Upper lobe of left lung (tissue), 6 donors: Measurements from ENCODE around the gene BNIPL. TPM values are rescaled to one million over a fixed set of nuclear protein-coding genes. Genes with fewer than 3 reads are reported as not detected.

Experiments
- ATAC-seq, 2 donors: fragments of 200-7000 bp; cut with Tn5 transposase; one replicate each; pipeline ENCODE4 v1.9.1; 2022; ENCODE audit warnings: mild to moderate bottlenecking in 2 of 2, moderate library complexity in 2 of 2; ENCODE audit not compliant: low FRiP score in 2 of 2
- DNase-seq, 2 donors: peaks; one replicate each; pipeline ENCODE4 v3.0.0-alpha.2; 2019 to 2020
- H3K27ac ChIP-seq, 4 donors: fragments of 200-600 bp; sonication (generic); one replicate each; pipeline ENCODE4 v1.5.1; 2016 to 2019
- H3K27me3 ChIP-seq, 4 donors: fragments of 200-600 bp; sonication (generic); one replicate each; pipeline ENCODE4 v1.5.1; 2017 to 2019
- H3K36me3 ChIP-seq, 4 donors: fragments of 200-600 bp; sonication (generic); one replicate each; pipeline ENCODE4 v1.5.1; 2016 to 2019
- H3K4me1 ChIP-seq, 4 donors: fragments of 200-600 bp; sonication (generic); one replicate each; pipeline ENCODE4 v1.5.1; 2018 to 2019
- H3K4me3 ChIP-seq, 4 donors: fragments of 200-600 bp; sonication (generic); one replicate each; pipeline ENCODE4 v1.5.1; 2017 to 2019; ENCODE audit warnings: mild to moderate bottlenecking in 2 of 4, moderate library complexity in 1 of 4
- H3K9me3 ChIP-seq, 4 donors: fragments of 200-600 bp; sonication (generic); one replicate each; pipeline ENCODE4 v1.5.1; 2018 to 2019
- EP300 ChIP-seq, 4 donors: sonication (generic); formaldehyde crosslinking; IDR thresholded peaks; one replicate each; pipeline ENCODE4 v1.5.1; 2017; ENCODE audit warnings: antibody characterized with exemption in 4 of 4, control low read depth in 2 of 4
- POLR2A ChIP-seq, 4 donors: fragments of 450-650 bp; IDR thresholded peaks; one replicate each; pipeline ENCODE4 v1.5.1; 2016 to 2017; ENCODE audit warnings: antibody characterized with exemption in 4 of 4, mild to moderate bottlenecking in 2 of 4
- POLR2AphosphoS5 ChIP-seq, 2 donors: sonication (generic); formaldehyde crosslinking; IDR thresholded peaks; one replicate each; pipeline ENCODE4 v1.5.1; 2017; ENCODE audit warnings: antibody characterized with exemption in 2 of 2
- WGBS, 2 donors: methylation state at CpG; one replicate each; pipeline ENCODE4 v1.1.5; 2017 to 2018; 5-methylcytosine and 5-hydroxymethylcytosine counted together
- total RNA-seq, 6 donors: library from RNA; depleted of rRNA in 4 of 6; stranded (reverse); fragments of >200 nt in 4 of 6; gene quantifications; one replicate each; pipeline versions ENCODE4 v1.1.0 to v1.2.1, GENCODE V29; 2016 to 2021
- TF ChIP-seq, protein P1 (sequence below), 6 experiments: fragments of 450-650 bp in 4 of 6; fragments of 200-600 bp in 2 of 6; sonication (generic) in 2 of 6; IDR thresholded peaks; one replicate each; pipeline ENCODE4 v1.5.1; 2016 to 2019; ENCODE audit warnings: antibody characterized with exemption in 6 of 6
- donor health status: DM: no; HTN: no; CAD: no; lungs with moderate emphysema.
- donor health status: DM: no; HTN: yes; CAD: no; lungs with severe emphysema.

Gene BNIPL
- total RNA-seq, 6 donors from 2014 or later, result 2.3 to 213 (median 11.7) TPM

DNA sequence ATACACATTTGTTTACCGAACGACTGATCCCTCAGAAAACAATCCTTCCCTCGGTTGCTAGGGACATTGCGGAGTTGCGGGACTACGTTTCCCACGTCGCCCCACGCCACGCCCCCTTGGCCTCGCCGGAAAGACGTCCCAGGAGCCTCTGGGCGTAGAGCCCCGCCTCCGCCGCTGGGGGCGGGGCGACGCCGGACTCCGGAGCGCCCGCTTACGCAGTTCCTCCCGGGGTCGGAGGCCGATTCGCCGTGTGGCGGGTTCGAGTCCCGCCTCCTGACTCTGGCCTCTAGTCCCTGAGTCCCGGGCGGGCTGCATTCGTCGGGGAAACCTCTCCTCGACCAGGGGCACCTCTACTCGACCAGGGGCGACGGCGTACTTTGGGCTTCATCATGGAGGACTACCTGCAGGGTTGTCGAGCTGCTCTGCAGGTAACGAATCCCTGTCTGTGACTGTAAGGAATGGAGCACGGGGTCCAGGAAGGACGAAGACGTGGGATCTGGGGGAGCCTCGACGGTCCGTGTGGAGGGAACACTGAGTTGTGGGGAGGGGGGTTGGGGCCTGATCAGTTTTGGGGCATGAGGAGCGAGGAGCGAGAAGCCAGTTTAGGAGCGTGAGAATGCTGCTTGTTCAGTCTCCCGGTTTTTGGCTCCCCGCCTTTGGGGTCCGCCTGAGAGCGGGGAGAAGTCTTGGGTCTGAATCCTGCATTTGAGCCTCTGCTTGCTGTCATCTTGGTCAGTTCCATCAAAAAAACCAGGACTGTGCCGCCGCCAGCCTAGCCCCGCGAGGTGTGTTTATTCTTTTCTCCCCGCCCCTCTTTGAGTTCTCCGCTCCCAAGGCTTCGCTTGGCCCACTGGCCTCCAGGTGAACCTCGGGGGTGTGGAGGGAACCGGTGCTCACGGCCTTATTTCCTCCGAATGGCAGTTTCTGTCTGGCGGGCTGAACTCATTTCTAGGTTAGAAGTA is 27.9 kb upstream of the BNIPL start, which contains the start of gene PRUNE1:
Gene PRUNE1 (plus strand): TSS at position 206 of the 962 bp plus-strand sequence. CDS start 184 bp downstream, at position 390.
- ATAC-seq (peak; percentile 97 to 98), DNase-seq (peak; percentile 96 to 100)
- peak; percentile 54 to 83 for TF ChIP-seq POLR2AphosphoS5 (IDR thresholded peaks at IDR 0.05)
- peak in 1 of 4 donors; percentile 10 for TF ChIP-seq EP300 (IDR thresholded peaks at IDR 0.05)
- TF ChIP-seq, protein P1, sequence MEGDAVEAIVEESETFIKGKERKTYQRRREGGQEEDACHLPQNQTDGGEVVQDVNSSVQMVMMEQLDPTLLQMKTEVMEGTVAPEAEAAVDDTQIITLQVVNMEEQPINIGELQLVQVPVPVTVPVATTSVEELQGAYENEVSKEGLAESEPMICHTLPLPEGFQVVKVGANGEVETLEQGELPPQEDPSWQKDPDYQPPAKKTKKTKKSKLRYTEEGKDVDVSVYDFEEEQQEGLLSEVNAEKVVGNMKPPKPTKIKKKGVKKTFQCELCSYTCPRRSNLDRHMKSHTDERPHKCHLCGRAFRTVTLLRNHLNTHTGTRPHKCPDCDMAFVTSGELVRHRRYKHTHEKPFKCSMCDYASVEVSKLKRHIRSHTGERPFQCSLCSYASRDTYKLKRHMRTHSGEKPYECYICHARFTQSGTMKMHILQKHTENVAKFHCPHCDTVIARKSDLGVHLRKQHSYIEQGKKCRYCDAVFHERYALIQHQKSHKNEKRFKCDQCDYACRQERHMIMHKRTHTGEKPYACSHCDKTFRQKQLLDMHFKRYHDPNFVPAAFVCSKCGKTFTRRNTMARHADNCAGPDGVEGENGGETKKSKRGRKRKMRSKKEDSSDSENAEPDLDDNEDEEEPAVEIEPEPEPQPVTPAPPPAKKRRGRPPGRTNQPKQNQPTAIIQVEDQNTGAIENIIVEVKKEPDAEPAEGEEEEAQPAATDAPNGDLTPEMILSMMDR (IDR thresholded peaks at IDR 0.05), result peak in 4 of 6 experiments; percentile 28 to 51 (median 38)
- TF ChIP-seq POLR2A (IDR thresholded peaks at IDR 0.05), result peak in 2 of 4 donors; percentile 76 to 82
- H3K27ac ChIP-seq, result peak within 1 kb of the TSS; percentile 79 to 96 (median 93)
- WGBS, 2 donors, result 0% methylated on average over 34 to 47 of the region's 69 CpGs
- H3K9me3 ChIP-seq, result no peaks in the 10 kb centered on the region
- peaks cover 53 to 81% (median 73%) of the 10 kb centered on the region in 4 donors for H3K4me1 ChIP-seq
- no peaks in the 10 kb centered on the region for H3K36me3 ChIP-seq
- H3K27me3 ChIP-seq, result no peaks in the 10 kb centered on the region
- H3K4me3 ChIP-seq, result peak within 1 kb of the TSS; percentile 59 to 77 (median 70)

DNA sequence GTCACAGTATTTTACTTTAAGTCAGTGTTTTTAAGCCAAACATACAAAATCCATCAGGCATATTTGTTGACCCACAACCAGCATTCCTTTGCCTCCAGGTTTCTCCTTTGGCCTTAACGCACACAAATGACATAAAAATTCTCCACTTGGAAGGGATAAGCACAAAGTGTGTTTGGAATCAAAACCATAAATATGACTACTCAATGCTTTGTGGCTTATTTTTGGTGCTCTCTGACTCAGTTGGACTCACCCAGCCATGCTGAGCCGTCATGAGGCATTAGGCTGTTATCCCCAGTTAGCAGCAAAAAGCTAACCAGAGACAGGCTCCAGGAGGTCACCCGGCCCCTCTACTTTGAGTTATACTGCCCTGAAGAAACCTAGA is 27.2 kb upstream of the BNIPL start:
- Histone ChIP-seq H3K4me3 (peak overlapping the region; percentile 59 to 77 (median 70)), H3K27ac (peak overlapping the region; percentile 79 to 96 (median 93)), H3K27me3 (no peaks in the 10 kb centered on the region), H3K9me3 (no peaks in the 10 kb centered on the region), H3K36me3 (no peaks in the 10 kb centered on the region), H3K4me1 (peaks cover 52 to 80% (median 70%) of the 10 kb centered on the region in 4 donors)
- ATAC-seq, result no peak
- 47 to 60% methylated on average over 3 of the region's 3 CpGs for WGBS, 2 donors
- no peak for DNase-seq
- TF ChIP-seq EP300 (IDR thresholded peaks at IDR 0.05) (no peak), POLR2A (IDR thresholded peaks at IDR 0.05) (no peak), POLR2AphosphoS5 (IDR thresholded peaks at IDR 0.05) (no peak)
- TF ChIP-seq, protein P1 (IDR thresholded peaks at IDR 0.05), result no peak

DNA sequence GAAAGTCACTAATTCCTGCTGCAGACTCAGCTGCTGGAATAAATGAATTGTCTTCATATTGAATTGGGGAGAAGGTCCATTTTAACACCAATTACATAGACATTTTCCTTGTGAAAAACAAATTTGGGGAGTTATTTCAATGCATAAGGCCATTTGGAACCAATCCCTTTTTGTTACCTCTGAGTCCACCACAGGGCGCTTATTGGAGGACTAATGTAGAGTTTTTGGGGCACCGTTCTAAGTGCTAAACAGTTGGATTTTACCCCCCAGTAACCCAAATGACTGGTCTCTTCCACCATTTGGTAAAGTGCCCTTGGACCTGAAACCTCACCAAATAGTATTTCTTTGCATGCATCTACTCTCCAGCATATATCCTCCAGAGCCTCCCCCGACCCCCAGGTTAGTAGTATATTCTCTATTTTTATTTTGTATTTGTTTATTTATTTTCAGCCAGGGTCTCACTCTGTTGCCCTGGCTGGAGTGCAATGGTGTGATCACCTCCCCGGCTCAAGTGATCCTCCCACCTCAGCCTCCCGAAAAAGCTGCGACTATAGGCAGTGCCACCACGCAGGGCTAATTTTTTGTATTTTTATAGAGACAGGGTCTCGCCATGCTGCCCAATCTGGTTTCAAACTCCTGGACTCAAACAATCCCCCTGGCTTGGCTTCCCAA is 26.6 kb upstream of the BNIPL start:
- no peaks in the 10 kb centered on the region for H3K9me3 ChIP-seq
- peaks cover 49 to 80% (median 64%) of the 10 kb centered on the region in 4 donors for H3K4me1 ChIP-seq
- ATAC-seq, result no peak
- WGBS, 2 donors, result 97 to 98% methylated on average over 8 of the region's 8 CpGs
- H3K4me3 ChIP-seq, result peak overlapping the region in 1 of 4 donors; percentile 77
- TF ChIP-seq POLR2AphosphoS5 (IDR thresholded peaks at IDR 0.05) (no peak), POLR2A (IDR thresholded peaks at IDR 0.05) (no peak), EP300 (IDR thresholded peaks at IDR 0.05) (no peak)
- TF ChIP-seq, protein P1 (IDR thresholded peaks at IDR 0.05), result no peak
- DNase-seq, result no peak
- no peaks in the 10 kb centered on the region for H3K27me3 ChIP-seq
- H3K36me3 ChIP-seq, result no peaks in the 10 kb centered on the region
- peak overlapping the region in 3 of 4 donors; percentile 93 to 96 (median 93) for H3K27ac ChIP-seq

- TF ChIP-seq EP300 (IDR thresholded peaks at IDR 0.05), result no peak
- TF ChIP-seq POLR2AphosphoS5 (IDR thresholded peaks at IDR 0.05), result no peak
- no peak for TF ChIP-seq POLR2A (IDR thresholded peaks at IDR 0.05)
- TF ChIP-seq, protein P1 (IDR thresholded peaks at IDR 0.05), result no peak
- WGBS, 2 donors, result 95 to 97% methylated on average over 3 of the region's 3 CpGs
- no peak overlapping the region for H3K27ac ChIP-seq
- ATAC-seq (no peak), DNase-seq (no peak)
- H3K27me3 ChIP-seq, result no peaks in the 10 kb centered on the region
- no peak overlapping the region for H3K4me3 ChIP-seq
- no peaks in the 10 kb centered on the region for H3K9me3 ChIP-seq
- no peaks in the 10 kb centered on the region for H3K36me3 ChIP-seq
- peaks cover 44 to 74% (median 58%) of the 10 kb centered on the region in 4 donors for H3K4me1 ChIP-seq
These were observed 26.1 kb upstream of the BNIPL start for GRCh38 chr1:151010346-151010726.
